GM23338 (cell line): ENCODE results near the gene TENM3. TPM values are rescaled to one million over a fixed set of nuclear protein-coding genes. Genes with fewer than 3 reads are reported as not detected.

Experiments used
- ATAC-seq: fragments of 200-7000 bp; cut with Tn5 transposase; 3 replicates; pipeline ENCODE4 v1.9.1; 2020
- DNase-seq: peaks from one replicate; pipeline ENCODE4 v3.0.0-alpha.2; 2015; ENCODE audit warnings: low spot score
- H2AFZ ChIP-seq: fragments of 200-600 bp; sonication (generic); 2 replicates; pipeline ENCODE4 v1.8.0; 2016; ENCODE audit warnings: antibody characterized with exemption, mild to moderate bottlenecking, moderate library complexity
- H3F3A ChIP-seq: fragments of 200-600 bp; sonication (generic); replicated peaks from 2 replicates; pipeline ENCODE4 v1.8.0; 2017; ENCODE audit warnings: antibody characterized with exemption, mixed run types, low read depth
- H3K27ac ChIP-seq: fragments of 200-600 bp; sonication (generic); 2 replicates; pipeline ENCODE4 v1.6.1; 2016; ENCODE audit warnings: low read depth
- H3K27me3 ChIP-seq: fragments of 200-600 bp; sonication (generic); 2 replicates; pipeline ENCODE4 v1.8.0; 2016; ENCODE audit warnings: mild to moderate bottlenecking, mixed run types, moderate library complexity; ENCODE audit not compliant: insufficient read depth
- H3K36me3 ChIP-seq: fragments of 200-600 bp; sonication (generic); 2 replicates; pipeline ENCODE4 v1.8.0; 2016; ENCODE audit warnings: mild to moderate bottlenecking; ENCODE audit not compliant: insufficient read depth
- H3K4me1 ChIP-seq: fragments of 200-600 bp; sonication (generic); 2 replicates; pipeline ENCODE4 v1.8.0; 2016; ENCODE audit warnings: mild to moderate bottlenecking, moderate library complexity; ENCODE audit not compliant: insufficient read depth
- H3K4me2 ChIP-seq: fragments of 200-600 bp; sonication (generic); 2 replicates; pipeline ENCODE4 v1.7.1; 2017; ENCODE audit warnings: mixed run types
- H3K4me3 ChIP-seq: fragments of 200-600 bp; sonication (generic); 2 replicates; pipeline ENCODE4 v1.6.1; 2016; ENCODE audit warnings: mixed run types
- H3K79me2 ChIP-seq: fragments of 200-600 bp; sonication (generic); replicated peaks from 2 replicates; pipeline ENCODE4 v1.8.0; 2017; ENCODE audit warnings: mild to moderate bottlenecking; ENCODE audit not compliant: insufficient read depth
- H3K9me2 ChIP-seq: fragments of 200-600 bp; sonication (generic); 2 replicates; pipeline ENCODE4 v1.8.0; 2017; ENCODE audit not compliant: insufficient read depth
- H4K20me1 ChIP-seq: fragments of 200-600 bp; sonication (generic); replicated peaks from 2 replicates; pipeline ENCODE4 v1.8.0; 2017; ENCODE audit warnings: mild to moderate bottlenecking; ENCODE audit not compliant: insufficient read depth
- H3K27ac Mint-ChIP-seq: 2 replicates; pipeline ENCODE4 v1.8.0; 2020; ENCODE audit warnings: inconsistent platforms, mild to moderate bottlenecking, moderate library complexity, mixed read lengths
- H3K27me3 Mint-ChIP-seq: 3 replicates; pipeline ENCODE4 v1.8.0; 2022; ENCODE audit warnings: low read depth, mild to moderate bottlenecking, moderate library complexity, mixed read lengths, inconsistent platforms; ENCODE audit not compliant: insufficient read depth, poor library complexity
- H3K36me3 Mint-ChIP-seq: 3 replicates; pipeline ENCODE4 v1.8.0; 2021; ENCODE audit warnings: low read depth, mild to moderate bottlenecking, inconsistent platforms, moderate library complexity, mixed read lengths
- H3K4me1 Mint-ChIP-seq: 3 replicates; pipeline ENCODE4 v1.8.0; 2020; ENCODE audit warnings: mild to moderate bottlenecking, inconsistent platforms, mixed read lengths
- H3K4me3 Mint-ChIP-seq: 3 replicates; pipeline ENCODE4 v1.8.0; 2021; ENCODE audit warnings: moderate library complexity, mild to moderate bottlenecking, inconsistent platforms, mixed read lengths
- H3K9me3 Mint-ChIP-seq: 3 replicates; pipeline ENCODE4 v1.8.0; 2020; ENCODE audit warnings: moderate library complexity, mild to moderate bottlenecking, inconsistent platforms, mixed read lengths
- CREB1 ChIP-seq: fragments of 250-450 bp; sonication (Bioruptor Pico); IDR thresholded peaks from 2 replicates; pipeline ENCODE4 v1.5.0; 2020; ENCODE audit warnings: low read depth, mild to moderate bottlenecking, moderate library complexity
- CTCF ChIP-seq, 2 experiments: fragments of 200-600 bp in 1 of 2; sonication (generic) in 1 of 2; conservative IDR thresholded peaks; 2 replicates each; pipeline versions ENCODE4 v1.5.1 to v1.6.1; 2016 to 2017; ENCODE audit warnings: antibody characterized with exemption in 2 of 2, low read depth in 2 of 2, mild to moderate bottlenecking in 2 of 2, moderate library complexity in 1 of 2
- EZH2 ChIP-seq: fragments of 200-600 bp; sonication (generic); IDR thresholded peaks from one replicate; pipeline ENCODE4 v1.8.0; 2017; ENCODE audit warnings: antibody characterized with exemption, mild to moderate bottlenecking, low read depth; ENCODE audit not compliant: unreplicated experiment
- EZH2phosphoT487 ChIP-seq: fragments of 200-600 bp; sonication (generic); IDR thresholded peaks from one replicate; pipeline ENCODE4 v1.8.1; 2018; ENCODE audit warnings: antibody characterized with exemption; ENCODE audit not compliant: unreplicated experiment
- JUNB ChIP-seq: IDR thresholded peaks from one replicate; pipeline ENCODE4 v1.6.1; 2016; ENCODE audit warnings: antibody characterized with exemption; ENCODE audit not compliant: unreplicated experiment
- NANOG ChIP-seq: IDR thresholded peaks from 2 replicates; pipeline ENCODE4 v1.6.1; 2016; ENCODE audit warnings: antibody characterized with exemption, borderline replicate concordance
- POLR2AphosphoS5 ChIP-seq: IDR thresholded peaks from 2 replicates; pipeline ENCODE4 v1.6.1; 2016; ENCODE audit warnings: antibody characterized with exemption, low read depth
- STAT1 ChIP-seq: IDR thresholded peaks from one replicate; pipeline ENCODE4 v1.6.1; 2016; ENCODE audit warnings: antibody characterized with exemption; ENCODE audit not compliant: unreplicated experiment
- ZNF114 ChIP-seq: fragments of 250-450 bp; sonication (Bioruptor Pico); IDR thresholded peaks from 2 replicates; pipeline ENCODE4 v1.5.0; 2020; ENCODE audit warnings: mild to moderate bottlenecking, moderate library complexity
- ZNF331 ChIP-seq: fragments of 250-450 bp; sonication (Bioruptor Pico); IDR thresholded peaks from 2 replicates; pipeline ENCODE4 v1.5.0; 2020; ENCODE audit warnings: low read depth, mild to moderate bottlenecking, moderate library complexity
- polyA plus RNA-seq: library from polyadenylated mRNA; unstranded; fragments of >200 nt; fragmentation: Nextera tagmentation; extraction: Ambion mirVana; gene quantifications from 2 replicates; pipeline ENCODE4 v1.2.1, GENCODE V29; 2016
- total RNA-seq: library from RNA; depleted of rRNA; stranded (reverse); fragments of >200 nt; shearing (Covaris generic); gene quantifications from 2 replicates; pipeline ENCODE4 v1.2.3, GENCODE V29; 2014
- TF ChIP-seq, protein P1 (sequence below): fragments of 250-450 bp; sonication (Bioruptor Pico); IDR thresholded peaks from 2 replicates; pipeline ENCODE4 v1.5.0; 2020; ENCODE audit warnings: mild to moderate bottlenecking, moderate library complexity
- TF ChIP-seq, protein P2 (sequence below): IDR thresholded peaks from 2 replicates; pipeline ENCODE4 v1.6.1; 2016; ENCODE audit warnings: antibody characterized with exemption
- TF ChIP-seq, protein P3 (sequence below): IDR thresholded peaks from one replicate; pipeline ENCODE4 v1.6.1; 2018; ENCODE audit warnings: antibody characterized with exemption; ENCODE audit not compliant: unreplicated experiment

Gene TENM3
- total and polyA plus RNA-seq, 2 experiments from 2014 or later, result 22.2 to 128 TPM

GRCh38 chr4:182447767-182448280, 204.6 kb downstream of the TENM3 start:
- H3K36me3 Mint-ChIP-seq, result no peaks in the 10 kb centered on the region; the same call in 2 of the 3 replicates
- H3K27me3 ChIP-seq, result peaks cover 16% of the 10 kb centered on the region
- peak overlapping the region; percentile 48 for H2AFZ ChIP-seq
- no peak overlapping the region for H3K27ac ChIP-seq
- peaks cover 36% of the 10 kb centered on the region for H3K79me2 ChIP-seq
- H3K36me3 ChIP-seq, result no peaks in the 10 kb centered on the region
- peak overlapping the region; percentile 59 for H3K4me3 ChIP-seq
- no peaks in the 10 kb centered on the region for H3F3A ChIP-seq
- H3K27me3 Mint-ChIP-seq, result peaks cover 7% of the 10 kb centered on the region
- no peaks in the 10 kb centered on the region for H3K9me2 ChIP-seq
- H3K27ac Mint-ChIP-seq, result no peak overlapping the region
- TF ChIP-seq, protein P1, sequence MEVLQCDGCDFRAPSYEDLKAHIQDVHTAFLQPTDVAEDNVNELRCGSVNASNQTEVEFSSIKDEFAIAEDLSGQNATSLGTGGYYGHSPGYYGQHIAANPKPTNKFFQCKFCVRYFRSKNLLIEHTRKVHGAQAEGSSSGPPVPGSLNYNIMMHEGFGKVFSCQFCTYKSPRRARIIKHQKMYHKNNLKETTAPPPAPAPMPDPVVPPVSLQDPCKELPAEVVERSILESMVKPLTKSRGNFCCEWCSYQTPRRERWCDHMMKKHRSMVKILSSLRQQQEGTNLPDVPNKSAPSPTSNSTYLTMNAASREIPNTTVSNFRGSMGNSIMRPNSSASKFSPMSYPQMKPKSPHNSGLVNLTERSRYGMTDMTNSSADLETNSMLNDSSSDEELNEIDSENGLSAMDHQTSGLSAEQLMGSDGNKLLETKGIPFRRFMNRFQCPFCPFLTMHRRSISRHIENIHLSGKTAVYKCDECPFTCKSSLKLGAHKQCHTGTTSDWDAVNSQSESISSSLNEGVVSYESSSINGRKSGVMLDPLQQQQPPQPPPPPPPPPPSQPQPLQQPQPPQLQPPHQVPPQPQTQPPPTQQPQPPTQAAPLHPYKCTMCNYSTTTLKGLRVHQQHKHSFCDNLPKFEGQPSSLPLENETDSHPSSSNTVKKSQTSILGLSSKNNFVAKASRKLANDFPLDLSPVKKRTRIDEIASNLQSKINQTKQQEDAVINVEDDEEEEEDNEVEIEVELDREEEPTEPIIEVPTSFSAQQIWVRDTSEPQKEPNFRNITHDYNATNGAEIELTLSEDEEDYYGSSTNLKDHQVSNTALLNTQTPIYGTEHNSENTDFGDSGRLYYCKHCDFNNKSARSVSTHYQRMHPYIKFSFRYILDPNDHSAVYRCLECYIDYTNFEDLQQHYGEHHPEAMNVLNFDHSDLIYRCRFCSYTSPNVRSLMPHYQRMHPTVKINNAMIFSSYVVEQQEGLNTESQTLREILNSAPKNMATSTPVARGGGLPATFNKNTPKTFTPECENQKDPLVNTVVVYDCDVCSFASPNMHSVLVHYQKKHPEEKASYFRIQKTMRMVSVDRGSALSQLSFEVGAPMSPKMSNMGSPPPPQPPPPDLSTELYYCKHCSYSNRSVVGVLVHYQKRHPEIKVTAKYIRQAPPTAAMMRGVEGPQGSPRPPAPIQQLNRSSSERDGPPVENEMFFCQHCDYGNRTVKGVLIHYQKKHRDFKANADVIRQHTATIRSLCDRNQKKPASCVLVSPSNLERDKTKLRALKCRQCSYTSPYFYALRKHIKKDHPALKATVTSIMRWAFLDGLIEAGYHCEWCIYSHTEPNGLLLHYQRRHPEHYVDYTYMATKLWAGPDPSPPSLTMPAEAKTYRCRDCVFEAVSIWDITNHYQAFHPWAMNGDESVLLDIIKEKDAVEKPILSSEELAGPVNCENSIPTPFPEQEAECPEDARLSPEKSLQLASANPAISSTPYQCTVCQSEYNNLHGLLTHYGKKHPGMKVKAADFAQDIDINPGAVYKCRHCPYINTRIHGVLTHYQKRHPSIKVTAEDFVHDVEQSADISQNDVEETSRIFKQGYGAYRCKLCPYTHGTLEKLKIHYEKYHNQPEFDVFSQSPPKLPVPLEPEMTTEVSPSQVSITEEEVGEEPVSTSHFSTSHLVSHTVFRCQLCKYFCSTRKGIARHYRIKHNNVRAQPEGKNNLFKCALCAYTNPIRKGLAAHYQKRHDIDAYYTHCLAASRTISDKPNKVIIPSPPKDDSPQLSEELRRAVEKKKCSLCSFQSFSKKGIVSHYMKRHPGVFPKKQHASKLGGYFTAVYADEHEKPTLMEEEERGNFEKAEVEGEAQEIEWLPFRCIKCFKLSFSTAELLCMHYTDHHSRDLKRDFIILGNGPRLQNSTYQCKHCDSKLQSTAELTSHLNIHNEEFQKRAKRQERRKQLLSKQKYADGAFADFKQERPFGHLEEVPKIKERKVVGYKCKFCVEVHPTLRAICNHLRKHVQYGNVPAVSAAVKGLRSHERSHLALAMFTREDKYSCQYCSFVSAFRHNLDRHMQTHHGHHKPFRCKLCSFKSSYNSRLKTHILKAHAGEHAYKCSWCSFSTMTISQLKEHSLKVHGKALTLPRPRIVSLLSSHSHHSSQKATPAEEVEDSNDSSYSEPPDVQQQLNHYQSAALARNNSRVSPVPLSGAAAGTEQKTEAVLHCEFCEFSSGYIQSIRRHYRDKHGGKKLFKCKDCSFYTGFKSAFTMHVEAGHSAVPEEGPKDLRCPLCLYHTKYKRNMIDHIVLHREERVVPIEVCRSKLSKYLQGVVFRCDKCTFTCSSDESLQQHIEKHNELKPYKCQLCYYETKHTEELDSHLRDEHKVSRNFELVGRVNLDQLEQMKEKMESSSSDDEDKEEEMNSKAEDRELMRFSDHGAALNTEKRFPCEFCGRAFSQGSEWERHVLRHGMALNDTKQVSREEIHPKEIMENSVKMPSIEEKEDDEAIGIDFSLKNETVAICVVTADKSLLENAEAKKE, result no peak
- TF ChIP-seq NANOG (no peak), POLR2AphosphoS5 (no peak), EZH2 (no peak), ZNF114 (CRISPR knock-in tag) (no peak), EZH2phosphoT487 (no peak), CTCF (conservative IDR thresholded peaks at IDR 0.05; ENCODE audit: low read depth in 2 of 2) (no peak), ZNF331 (CRISPR knock-in tag) (no peak), JUNB (no peak), CREB1 (CRISPR knock-in tag) (no peak), STAT1 (no peak)
- TF ChIP-seq, protein P2, sequence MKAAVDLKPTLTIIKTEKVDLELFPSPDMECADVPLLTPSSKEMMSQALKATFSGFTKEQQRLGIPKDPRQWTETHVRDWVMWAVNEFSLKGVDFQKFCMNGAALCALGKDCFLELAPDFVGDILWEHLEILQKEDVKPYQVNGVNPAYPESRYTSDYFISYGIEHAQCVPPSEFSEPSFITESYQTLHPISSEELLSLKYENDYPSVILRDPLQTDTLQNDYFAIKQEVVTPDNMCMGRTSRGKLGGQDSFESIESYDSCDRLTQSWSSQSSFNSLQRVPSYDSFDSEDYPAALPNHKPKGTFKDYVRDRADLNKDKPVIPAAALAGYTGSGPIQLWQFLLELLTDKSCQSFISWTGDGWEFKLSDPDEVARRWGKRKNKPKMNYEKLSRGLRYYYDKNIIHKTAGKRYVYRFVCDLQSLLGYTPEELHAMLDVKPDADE, result no peak
- TF ChIP-seq, protein P3, sequence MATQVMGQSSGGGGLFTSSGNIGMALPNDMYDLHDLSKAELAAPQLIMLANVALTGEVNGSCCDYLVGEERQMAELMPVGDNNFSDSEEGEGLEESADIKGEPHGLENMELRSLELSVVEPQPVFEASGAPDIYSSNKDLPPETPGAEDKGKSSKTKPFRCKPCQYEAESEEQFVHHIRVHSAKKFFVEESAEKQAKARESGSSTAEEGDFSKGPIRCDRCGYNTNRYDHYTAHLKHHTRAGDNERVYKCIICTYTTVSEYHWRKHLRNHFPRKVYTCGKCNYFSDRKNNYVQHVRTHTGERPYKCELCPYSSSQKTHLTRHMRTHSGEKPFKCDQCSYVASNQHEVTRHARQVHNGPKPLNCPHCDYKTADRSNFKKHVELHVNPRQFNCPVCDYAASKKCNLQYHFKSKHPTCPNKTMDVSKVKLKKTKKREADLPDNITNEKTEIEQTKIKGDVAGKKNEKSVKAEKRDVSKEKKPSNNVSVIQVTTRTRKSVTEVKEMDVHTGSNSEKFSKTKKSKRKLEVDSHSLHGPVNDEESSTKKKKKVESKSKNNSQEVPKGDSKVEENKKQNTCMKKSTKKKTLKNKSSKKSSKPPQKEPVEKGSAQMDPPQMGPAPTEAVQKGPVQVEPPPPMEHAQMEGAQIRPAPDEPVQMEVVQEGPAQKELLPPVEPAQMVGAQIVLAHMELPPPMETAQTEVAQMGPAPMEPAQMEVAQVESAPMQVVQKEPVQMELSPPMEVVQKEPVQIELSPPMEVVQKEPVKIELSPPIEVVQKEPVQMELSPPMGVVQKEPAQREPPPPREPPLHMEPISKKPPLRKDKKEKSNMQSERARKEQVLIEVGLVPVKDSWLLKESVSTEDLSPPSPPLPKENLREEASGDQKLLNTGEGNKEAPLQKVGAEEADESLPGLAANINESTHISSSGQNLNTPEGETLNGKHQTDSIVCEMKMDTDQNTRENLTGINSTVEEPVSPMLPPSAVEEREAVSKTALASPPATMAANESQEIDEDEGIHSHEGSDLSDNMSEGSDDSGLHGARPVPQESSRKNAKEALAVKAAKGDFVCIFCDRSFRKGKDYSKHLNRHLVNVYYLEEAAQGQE, result no peak
- DNase-seq (no peak), ATAC-seq (peak; percentile 33)
- H4K20me1 ChIP-seq, result no peaks in the 10 kb centered on the region; the same call in 1 of the 2 replicates
- no peaks in the 10 kb centered on the region for H3K9me3 Mint-ChIP-seq
- peaks cover 32% of the 10 kb centered on the region for H3K4me1 Mint-ChIP-seq
- peak overlapping the region; percentile 96 for H3K4me3 Mint-ChIP-seq
- H3K4me2 ChIP-seq, result peak overlapping the region; percentile 79
- H3K4me1 ChIP-seq, result peaks cover 27% of the 10 kb centered on the region
